Tibial artery (tissue), 4 donors: ENCODE measurements around the gene MPPE1.

Experiments
- DNase-seq, 2 donors: peaks; one replicate each; pipeline ENCODE4 v3.0.0-alpha.2; 2019
- H3K27ac ChIP-seq, 2 donors: fragments of 200-600 bp; sonication (generic) in 1 of 2; 1 replicate in 1 of 2; 2 replicates in 1 of 2; pipeline ENCODE4 v1.5.1; 2018 to 2019; ENCODE audit warnings: mild to moderate bottlenecking in 1 of 2
- H3K27me3 ChIP-seq, 2 donors: fragments of 200-600 bp; sonication (generic) in 1 of 2; one replicate each; pipeline versions ENCODE4 v1.5.1 to v1.6.0; 2016 to 2019
- H3K36me3 ChIP-seq, 3 donors: fragments of 200-600 bp; sonication (generic) in 2 of 3; one replicate each; pipeline ENCODE4 v1.5.1; 2016 to 2019; ENCODE audit warnings: mild to moderate bottlenecking in 2 of 3
- H3K4me1 ChIP-seq, 4 donors: fragments of 200-600 bp; sonication (generic) in 2 of 4; 1 replicate in 3 of 4; 2 replicates in 1 of 4; pipeline ENCODE4 v1.5.1; 2016 to 2019
- H3K4me3 ChIP-seq, 2 donors: fragments of 200-600 bp; sonication (generic) in 1 of 2; 1 replicate in 1 of 2; 2 replicates in 1 of 2; pipeline ENCODE4 v1.5.1; 2018 to 2019; ENCODE audit warnings: mild to moderate bottlenecking in 2 of 2
- H3K9me3 ChIP-seq, 3 donors: fragments of 200-600 bp; sonication (generic) in 1 of 3; one replicate each; pipeline ENCODE4 v1.5.1; 2016 to 2019
- intact Hi-C: fragments of 100-400 bp; cut with DNase I; formaldehyde crosslinking; loops from one replicate; pipeline ENCODE4 v1.15.0; 2023; ENCODE audit warnings: low total_unique reads
- TF ChIP-seq, protein P1 (sequence below), 2 experiments: fragments of 200-600 bp in 1 of 2; fragments of 450-650 bp in 1 of 2; IDR thresholded peaks; one replicate each; pipeline ENCODE4 v1.5.1; 2017 to 2019; ENCODE audit warnings: antibody characterized with exemption in 2 of 2, mild to moderate bottlenecking in 1 of 2, moderate library complexity in 1 of 2

MPPE1 gene

DNA sequence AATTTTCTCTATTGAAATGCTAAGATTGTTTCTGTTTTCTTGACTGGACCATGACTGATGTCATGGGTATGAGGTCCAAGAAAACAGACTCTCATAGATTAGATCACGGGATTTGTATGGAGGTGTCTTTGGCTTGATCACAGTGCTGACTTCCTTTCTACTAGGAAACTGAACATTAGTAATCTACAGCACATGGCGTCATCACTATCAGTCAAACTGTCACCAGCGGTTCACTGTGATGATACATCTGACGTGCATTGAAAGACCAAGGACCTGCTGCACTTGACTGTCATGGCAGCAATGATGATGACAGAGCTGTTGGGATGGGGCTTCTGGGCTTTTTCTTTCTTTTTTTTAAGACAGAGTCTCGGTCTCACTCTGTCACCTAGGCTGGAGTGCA lies 45.0 kb upstream of the MPPE1 start:
- no peak for DNase-seq

DNA sequence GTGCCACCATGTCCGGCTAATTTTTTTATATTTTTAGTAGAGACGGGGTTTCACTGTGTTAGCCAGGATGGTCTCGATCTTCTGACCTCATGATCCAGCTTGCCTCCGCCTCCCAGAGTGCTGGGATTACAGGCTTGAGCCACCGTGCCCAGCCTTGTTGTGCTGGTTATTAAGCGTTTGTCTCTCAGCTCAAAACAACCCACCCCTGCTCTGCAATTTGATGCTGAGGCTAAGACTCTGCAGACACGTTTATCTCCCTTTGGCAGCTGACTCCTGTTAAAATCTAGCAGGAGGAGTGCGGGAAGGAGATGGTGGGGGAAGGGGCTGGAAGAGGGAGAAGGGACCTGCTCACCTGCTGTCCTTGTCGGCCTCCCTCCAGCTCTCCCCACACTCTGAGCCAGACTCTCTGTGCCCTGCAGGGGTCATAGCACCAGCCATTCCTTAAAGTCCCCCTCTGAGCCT lies 43.3 kb upstream of the MPPE1 start:
- no peak overlapping the region for H3K4me3 ChIP-seq
- no peak for DNase-seq
- TF ChIP-seq, protein P1, sequence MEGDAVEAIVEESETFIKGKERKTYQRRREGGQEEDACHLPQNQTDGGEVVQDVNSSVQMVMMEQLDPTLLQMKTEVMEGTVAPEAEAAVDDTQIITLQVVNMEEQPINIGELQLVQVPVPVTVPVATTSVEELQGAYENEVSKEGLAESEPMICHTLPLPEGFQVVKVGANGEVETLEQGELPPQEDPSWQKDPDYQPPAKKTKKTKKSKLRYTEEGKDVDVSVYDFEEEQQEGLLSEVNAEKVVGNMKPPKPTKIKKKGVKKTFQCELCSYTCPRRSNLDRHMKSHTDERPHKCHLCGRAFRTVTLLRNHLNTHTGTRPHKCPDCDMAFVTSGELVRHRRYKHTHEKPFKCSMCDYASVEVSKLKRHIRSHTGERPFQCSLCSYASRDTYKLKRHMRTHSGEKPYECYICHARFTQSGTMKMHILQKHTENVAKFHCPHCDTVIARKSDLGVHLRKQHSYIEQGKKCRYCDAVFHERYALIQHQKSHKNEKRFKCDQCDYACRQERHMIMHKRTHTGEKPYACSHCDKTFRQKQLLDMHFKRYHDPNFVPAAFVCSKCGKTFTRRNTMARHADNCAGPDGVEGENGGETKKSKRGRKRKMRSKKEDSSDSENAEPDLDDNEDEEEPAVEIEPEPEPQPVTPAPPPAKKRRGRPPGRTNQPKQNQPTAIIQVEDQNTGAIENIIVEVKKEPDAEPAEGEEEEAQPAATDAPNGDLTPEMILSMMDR (IDR thresholded peaks at IDR 0.05) = no peak
- intact Hi-C loops = no loop called here
- H3K36me3 ChIP-seq = no peaks in the 10 kb centered on the region
- H3K27me3 ChIP-seq = no peaks in the 10 kb centered on the region
- H3K9me3 ChIP-seq = peaks cover 0 to 3% (median 0%) of the 10 kb centered on the region in 3 donors
- peaks cover 0 to 15% (median 8%) of the 10 kb centered on the region in 4 donors for H3K4me1 ChIP-seq
- H3K27ac ChIP-seq = no peak overlapping the region

More for the DNA sequence above, 45.0 kb upstream of the MPPE1 start:
- Histone ChIP-seq H3K9me3 (peaks cover 0 to 3% (median 0%) of the 10 kb centered on the region in 3 donors), H3K4me1 (peaks cover 0 to 3% (median 0%) of the 10 kb centered on the region in 4 donors), H3K27me3 (no peaks in the 10 kb centered on the region), H3K4me3 (no peak overlapping the region), H3K36me3 (no peaks in the 10 kb centered on the region), H3K27ac (no peak overlapping the region)
- intact Hi-C loops = no loop called here
- TF ChIP-seq, protein P1 (IDR thresholded peaks at IDR 0.05) = no peak

DNA sequence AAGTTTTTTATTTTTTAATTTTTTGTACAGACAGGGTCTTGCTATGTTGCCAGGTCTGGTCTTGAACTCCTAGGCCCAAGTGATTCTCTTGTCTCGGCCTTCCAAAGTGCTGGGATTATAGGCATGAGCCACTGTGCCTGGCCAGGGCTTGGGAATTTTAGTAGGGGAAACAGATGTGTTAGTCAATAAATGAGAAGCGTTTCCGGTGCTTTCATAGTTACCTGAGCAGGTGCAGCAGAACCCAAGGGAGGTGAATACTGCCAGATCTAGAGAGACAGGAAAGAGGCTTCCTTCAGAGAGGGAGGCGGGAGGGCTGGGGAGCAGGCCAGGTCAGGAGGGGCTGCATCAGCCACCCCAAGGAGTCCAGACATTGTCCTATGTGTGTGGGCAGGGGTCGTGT lies 42.7 kb upstream of the MPPE1 start:
- intact Hi-C loops = no loop called here
- no peak for DNase-seq
- H3K4me1 ChIP-seq = peaks cover 0 to 20% (median 9%) of the 10 kb centered on the region in 4 donors
- no peaks in the 10 kb centered on the region for H3K36me3 ChIP-seq
- no peak overlapping the region for H3K4me3 ChIP-seq
- TF ChIP-seq, protein P1 (IDR thresholded peaks at IDR 0.05) = no peak
- no peak overlapping the region for H3K27ac ChIP-seq
- peaks cover 0 to 2% (median 0%) of the 10 kb centered on the region in 3 donors for H3K9me3 ChIP-seq
- H3K27me3 ChIP-seq = no peaks in the 10 kb centered on the region

DNA sequence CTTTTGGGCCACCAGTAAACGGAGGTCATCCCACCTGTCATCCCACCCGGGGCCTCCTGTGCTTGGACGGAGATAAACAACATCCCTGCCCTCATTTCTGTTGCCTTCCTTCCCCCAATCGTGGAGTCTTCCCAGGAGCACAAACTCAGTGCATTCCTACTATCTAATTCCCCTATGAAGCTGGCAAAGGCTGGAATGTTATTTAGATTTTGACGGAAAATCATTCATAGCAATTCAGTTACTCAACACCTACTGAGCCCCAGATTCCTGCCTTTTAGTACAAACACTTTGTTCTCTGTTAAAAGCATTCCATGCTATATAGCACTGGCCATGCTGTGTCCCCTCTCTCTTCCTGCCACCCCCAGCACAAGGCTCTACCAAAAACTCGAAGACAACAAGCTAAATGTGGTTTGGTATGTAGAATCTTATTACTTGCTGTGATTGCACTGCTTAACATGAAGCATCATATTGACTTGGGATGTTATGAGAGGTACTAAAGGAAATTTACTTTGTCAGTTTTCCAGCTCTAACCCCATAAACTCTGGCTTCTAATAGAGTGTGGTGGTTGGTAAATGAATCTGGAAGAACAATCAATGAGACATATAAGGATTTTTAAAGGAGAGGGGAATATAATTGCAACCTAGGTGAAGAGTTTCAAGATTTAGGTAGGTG lies 40.9 kb upstream of the MPPE1 start:
- Histone ChIP-seq H3K27ac (peak overlapping the region in 1 of 2 donors; percentile 85), H3K9me3 (no peaks in the 10 kb centered on the region), H3K36me3 (no peaks in the 10 kb centered on the region), H3K27me3 (no peaks in the 10 kb centered on the region), H3K4me1 (peaks cover 0 to 20% (median 9%) of the 10 kb centered on the region in 4 donors), H3K4me3 (no peak overlapping the region)
- intact Hi-C loops = loop anchor here (5.0 kb wide), 1 partner anchor 33 kb away; the partner anchor contains the start of gene IMPA2
- DNase-seq = no peak
- TF ChIP-seq, protein P1 (IDR thresholded peaks at IDR 0.05) = no peak

DNA sequence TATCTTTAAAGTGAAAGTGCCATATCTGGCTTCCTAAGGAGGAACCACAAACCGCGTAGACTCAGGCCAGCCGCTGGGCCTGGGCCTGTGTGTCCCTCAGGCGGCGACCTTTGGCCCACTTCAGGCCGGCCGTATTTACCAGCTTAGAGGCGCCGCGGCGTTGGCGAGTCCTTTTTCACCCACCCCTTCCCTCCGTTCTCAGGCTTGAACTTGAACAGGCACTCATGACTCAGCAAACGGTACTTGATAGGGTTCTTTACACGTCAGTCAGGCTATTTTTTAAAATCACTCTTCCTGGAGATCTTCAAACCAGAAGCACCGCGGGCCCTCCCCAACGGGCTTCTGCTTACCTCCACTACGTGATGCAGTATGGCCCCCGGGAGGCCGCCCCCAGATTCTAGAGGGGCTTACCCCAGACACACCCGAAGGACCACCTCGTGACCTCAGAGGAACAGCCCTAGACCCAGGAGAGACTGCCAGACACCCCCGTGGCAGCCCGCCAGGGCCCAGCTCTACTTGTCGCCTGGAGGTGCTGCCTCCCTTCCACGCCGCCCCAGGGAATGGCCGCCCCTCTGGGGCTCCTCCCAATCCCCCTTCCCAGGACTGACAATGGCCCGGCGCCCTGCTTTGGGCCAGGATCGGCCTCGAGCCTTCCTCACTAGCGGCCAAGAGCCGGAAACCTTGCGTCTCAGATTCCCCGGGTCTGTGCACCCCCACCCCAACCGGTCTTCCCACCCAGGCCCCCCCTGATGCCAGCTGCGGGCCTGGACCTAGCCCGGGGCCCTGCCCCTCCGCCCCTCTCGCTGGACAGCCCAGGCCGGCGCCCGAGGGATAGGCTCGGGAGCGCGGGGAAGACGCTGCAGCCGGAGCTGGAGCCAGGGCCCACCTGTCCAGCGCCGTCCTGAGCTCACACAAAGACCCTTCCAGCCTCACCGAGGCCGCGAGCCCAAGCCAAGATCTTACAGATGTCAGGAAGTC lies 39.4 kb upstream of the MPPE1 start:
- peak; percentile 95 to 97 for DNase-seq
- TF ChIP-seq, protein P1 (IDR thresholded peaks at IDR 0.05) = no peak
- intact Hi-C loops = loop anchor here (5.0 kb wide), 1 partner anchor 35 kb away; the partner anchor contains the start of gene IMPA2

More for the DNA sequence above, 39.4 kb upstream of the MPPE1 start:
- peak overlapping the region; percentile 49 to 63 for H3K4me3 ChIP-seq
- peak overlapping the region; percentile 85 to 93 for H3K27ac ChIP-seq
- H3K36me3 ChIP-seq = no peaks in the 10 kb centered on the region
- no peaks in the 10 kb centered on the region for H3K9me3 ChIP-seq
- H3K4me1 ChIP-seq = peaks cover 0 to 20% (median 9%) of the 10 kb centered on the region in 4 donors
- no peaks in the 10 kb centered on the region for H3K27me3 ChIP-seq
